GM12873 (cell line): ENCODE measurements around the gene CYTH3.

Experiments used
- CTCF ChIP-seq: IDR thresholded peaks from 2 replicates; pipeline ENCODE4 v1.5.1; 2012; ENCODE audit warnings: low read depth, mild to moderate bottlenecking, moderate library complexity, low read length, control low read depth; ENCODE audit not compliant: insufficient read depth; ENCODE audit errors: missing control alignments

The CYTH3 gene

GRCh38 chr7:6161463-6162330, 110.7 kb downstream of the CYTH3 start:
- TF ChIP-seq CTCF, result no peak

GRCh38 chr7:6160191-6160623, 112.2 kb downstream of the CYTH3 start:
- TF ChIP-seq CTCF, result no peak

GRCh38 chr7:6159524-6160031, 112.8 kb downstream of the CYTH3 start:
- TF ChIP-seq CTCF, result no peak

- TF ChIP-seq CTCF, result no peak
These were observed 113.3 kb downstream of the CYTH3 start for GRCh38 chr7:6159097-6159483.

GRCh38 chr7:6158424-6159096, 113.9 kb downstream of the CYTH3 start:
- TF ChIP-seq CTCF, result no peak

- no peak for TF ChIP-seq CTCF
These were observed 114.6 kb downstream of the CYTH3 start for GRCh38 chr7:6157685-6158423.

- TF ChIP-seq CTCF, result no peak
These were observed 115.7 kb downstream of the CYTH3 start for GRCh38 chr7:6156734-6157133.
